GM23338 (cell line): ENCODE measurements around the gene RALY. TPM values are rescaled to one million over a fixed set of nuclear protein-coding genes. Genes with fewer than 3 reads are reported as not detected.

ENCODE experiments used
- ATAC-seq: fragments of 200-7000 bp; cut with Tn5 transposase; 3 replicates; pipeline ENCODE4 v1.9.1; 2020
- DNase-seq: peaks from one replicate; pipeline ENCODE4 v3.0.0-alpha.2; 2015; ENCODE audit warnings: low spot score
- H2AFZ ChIP-seq: fragments of 200-600 bp; sonication (generic); 2 replicates; pipeline ENCODE4 v1.8.0; 2016; ENCODE audit warnings: antibody characterized with exemption, mild to moderate bottlenecking, moderate library complexity
- H3F3A ChIP-seq: fragments of 200-600 bp; sonication (generic); replicated peaks from 2 replicates; pipeline ENCODE4 v1.8.0; 2017; ENCODE audit warnings: antibody characterized with exemption, mixed run types, low read depth
- H3K27ac ChIP-seq: fragments of 200-600 bp; sonication (generic); 2 replicates; pipeline ENCODE4 v1.6.1; 2016; ENCODE audit warnings: low read depth
- H3K27me3 ChIP-seq: fragments of 200-600 bp; sonication (generic); 2 replicates; pipeline ENCODE4 v1.8.0; 2016; ENCODE audit warnings: mild to moderate bottlenecking, mixed run types, moderate library complexity; ENCODE audit not compliant: insufficient read depth
- H3K36me3 ChIP-seq: fragments of 200-600 bp; sonication (generic); 2 replicates; pipeline ENCODE4 v1.8.0; 2016; ENCODE audit warnings: mild to moderate bottlenecking; ENCODE audit not compliant: insufficient read depth
- H3K4me1 ChIP-seq: fragments of 200-600 bp; sonication (generic); 2 replicates; pipeline ENCODE4 v1.8.0; 2016; ENCODE audit warnings: mild to moderate bottlenecking, moderate library complexity; ENCODE audit not compliant: insufficient read depth
- H3K4me2 ChIP-seq: fragments of 200-600 bp; sonication (generic); 2 replicates; pipeline ENCODE4 v1.7.1; 2017; ENCODE audit warnings: mixed run types
- H3K4me3 ChIP-seq: fragments of 200-600 bp; sonication (generic); 2 replicates; pipeline ENCODE4 v1.6.1; 2016; ENCODE audit warnings: mixed run types
- H3K79me2 ChIP-seq: fragments of 200-600 bp; sonication (generic); replicated peaks from 2 replicates; pipeline ENCODE4 v1.8.0; 2017; ENCODE audit warnings: mild to moderate bottlenecking; ENCODE audit not compliant: insufficient read depth
- H3K9me2 ChIP-seq: fragments of 200-600 bp; sonication (generic); 2 replicates; pipeline ENCODE4 v1.8.0; 2017; ENCODE audit not compliant: insufficient read depth
- H4K20me1 ChIP-seq: fragments of 200-600 bp; sonication (generic); replicated peaks from 2 replicates; pipeline ENCODE4 v1.8.0; 2017; ENCODE audit warnings: mild to moderate bottlenecking; ENCODE audit not compliant: insufficient read depth
- H3K27ac Mint-ChIP-seq: 2 replicates; pipeline ENCODE4 v1.8.0; 2020; ENCODE audit warnings: inconsistent platforms, mild to moderate bottlenecking, moderate library complexity, mixed read lengths
- H3K27me3 Mint-ChIP-seq: 3 replicates; pipeline ENCODE4 v1.8.0; 2022; ENCODE audit warnings: low read depth, mild to moderate bottlenecking, moderate library complexity, mixed read lengths, inconsistent platforms; ENCODE audit not compliant: insufficient read depth, poor library complexity
- H3K36me3 Mint-ChIP-seq: 3 replicates; pipeline ENCODE4 v1.8.0; 2021; ENCODE audit warnings: low read depth, mild to moderate bottlenecking, inconsistent platforms, moderate library complexity, mixed read lengths
- H3K4me1 Mint-ChIP-seq: 3 replicates; pipeline ENCODE4 v1.8.0; 2020; ENCODE audit warnings: mild to moderate bottlenecking, inconsistent platforms, mixed read lengths
- H3K4me3 Mint-ChIP-seq: 3 replicates; pipeline ENCODE4 v1.8.0; 2021; ENCODE audit warnings: moderate library complexity, mild to moderate bottlenecking, inconsistent platforms, mixed read lengths
- H3K9me3 Mint-ChIP-seq: 3 replicates; pipeline ENCODE4 v1.8.0; 2020; ENCODE audit warnings: moderate library complexity, mild to moderate bottlenecking, inconsistent platforms, mixed read lengths
- CTCF ChIP-seq, 2 experiments: fragments of 200-600 bp in 1 of 2; sonication (generic) in 1 of 2; conservative IDR thresholded peaks; 2 replicates each; pipeline versions ENCODE4 v1.5.1 to v1.6.1; 2016 to 2017; ENCODE audit warnings: antibody characterized with exemption in 2 of 2, low read depth in 2 of 2, mild to moderate bottlenecking in 2 of 2, moderate library complexity in 1 of 2
- JUNB ChIP-seq: IDR thresholded peaks from one replicate; pipeline ENCODE4 v1.6.1; 2016; ENCODE audit warnings: antibody characterized with exemption; ENCODE audit not compliant: unreplicated experiment
- NANOG ChIP-seq: IDR thresholded peaks from 2 replicates; pipeline ENCODE4 v1.6.1; 2016; ENCODE audit warnings: antibody characterized with exemption, borderline replicate concordance
- STAT1 ChIP-seq: IDR thresholded peaks from one replicate; pipeline ENCODE4 v1.6.1; 2016; ENCODE audit warnings: antibody characterized with exemption; ENCODE audit not compliant: unreplicated experiment
- ZNF114 ChIP-seq: fragments of 250-450 bp; sonication (Bioruptor Pico); IDR thresholded peaks from 2 replicates; pipeline ENCODE4 v1.5.0; 2020; ENCODE audit warnings: mild to moderate bottlenecking, moderate library complexity
- ZNF331 ChIP-seq: fragments of 250-450 bp; sonication (Bioruptor Pico); IDR thresholded peaks from 2 replicates; pipeline ENCODE4 v1.5.0; 2020; ENCODE audit warnings: low read depth, mild to moderate bottlenecking, moderate library complexity
- ZNF462 ChIP-seq: fragments of 250-450 bp; sonication (Bioruptor Pico); IDR thresholded peaks from 2 replicates; pipeline ENCODE4 v1.5.0; 2020; ENCODE audit warnings: mild to moderate bottlenecking, moderate library complexity
- polyA plus RNA-seq: library from polyadenylated mRNA; unstranded; fragments of >200 nt; fragmentation: Nextera tagmentation; extraction: Ambion mirVana; gene quantifications from 2 replicates; pipeline ENCODE4 v1.2.1, GENCODE V29; 2016
- total RNA-seq: library from RNA; depleted of rRNA; stranded (reverse); fragments of >200 nt; shearing (Covaris generic); gene quantifications from 2 replicates; pipeline ENCODE4 v1.2.3, GENCODE V29; 2014
- TF ChIP-seq, protein P1 (sequence below): IDR thresholded peaks from 2 replicates; pipeline ENCODE4 v1.6.1; 2016; ENCODE audit warnings: antibody characterized with exemption

Gene RALY
- total and polyA plus RNA-seq, 2 experiments from 2014 or later: 144 to 167 TPM

GRCh38 chr20:34004227-34004626, 10.5 kb downstream of the RALY start (continued):
- TF ChIP-seq ZNF462 (CRISPR knock-in tag): no peak
- TF ChIP-seq NANOG: no peak
- no peak for TF ChIP-seq CTCF (conservative IDR thresholded peaks at IDR 0.05; ENCODE audit: low read depth in 2 of 2)
- TF ChIP-seq ZNF114 (CRISPR knock-in tag): no peak

GRCh38 chr20:34004790-34005457, 11.2 kb downstream of the RALY start:
- no peak overlapping the region for H3K4me3 Mint-ChIP-seq
- DNase-seq (no peak), ATAC-seq (no peak)
- Histone ChIP-seq H3K4me2 (peak overlapping the region; percentile 38), H3K27ac (no peak overlapping the region; the same call in 1 of the 2 replicates), H3K79me2 (peaks cover 100% of the 10 kb centered on the region), H3K36me3 (no peaks in the 10 kb centered on the region), H3K4me3 (no peak overlapping the region), H3K9me2 (no peaks in the 10 kb centered on the region), H3K4me1 (peaks cover 40% of the 10 kb centered on the region), H3F3A (0 out of 2 replicates have a peak, but pooled peaks cover 9% of the 10 kb centered on the region), H4K20me1 (peaks cover 62% of the 10 kb centered on the region), H3K27me3 (no peaks in the 10 kb centered on the region), H2AFZ (no peak overlapping the region)
- H3K27ac Mint-ChIP-seq: peak overlapping the region; percentile 61; the same call in 1 of the 2 replicates
- H3K4me1 Mint-ChIP-seq: peaks cover 51% of the 10 kb centered on the region
- H3K36me3 Mint-ChIP-seq: peaks cover 10% of the 10 kb centered on the region; the same call in 2 of the 3 replicates
- no peaks in the 10 kb centered on the region for H3K27me3 Mint-ChIP-seq
- no peaks in the 10 kb centered on the region for H3K9me3 Mint-ChIP-seq
- TF ChIP-seq, protein P1, sequence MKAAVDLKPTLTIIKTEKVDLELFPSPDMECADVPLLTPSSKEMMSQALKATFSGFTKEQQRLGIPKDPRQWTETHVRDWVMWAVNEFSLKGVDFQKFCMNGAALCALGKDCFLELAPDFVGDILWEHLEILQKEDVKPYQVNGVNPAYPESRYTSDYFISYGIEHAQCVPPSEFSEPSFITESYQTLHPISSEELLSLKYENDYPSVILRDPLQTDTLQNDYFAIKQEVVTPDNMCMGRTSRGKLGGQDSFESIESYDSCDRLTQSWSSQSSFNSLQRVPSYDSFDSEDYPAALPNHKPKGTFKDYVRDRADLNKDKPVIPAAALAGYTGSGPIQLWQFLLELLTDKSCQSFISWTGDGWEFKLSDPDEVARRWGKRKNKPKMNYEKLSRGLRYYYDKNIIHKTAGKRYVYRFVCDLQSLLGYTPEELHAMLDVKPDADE: no peak
- TF ChIP-seq NANOG (no peak), ZNF114 (CRISPR knock-in tag) (no peak), JUNB (no peak), ZNF331 (CRISPR knock-in tag) (no peak), STAT1 (no peak)
